SH-SY5Y (cell line): ENCODE results near the gene CCR6.

Experiments
- GATA2 ChIP-seq: IDR thresholded peaks from 2 replicates; pipeline ENCODE4 v1.6.1; 2011; ENCODE audit warnings: mild to moderate bottlenecking, low read depth, low read length
- GATA3 ChIP-seq: IDR thresholded peaks from 2 replicates; pipeline ENCODE4 v1.6.1; 2011; ENCODE audit warnings: low read depth, mild to moderate bottlenecking, low read length, moderate library complexity

- TF ChIP-seq GATA2 = no peak
- no peak for TF ChIP-seq GATA3
These were observed 23.2 kb downstream of the CCR6 start for GRCh38 chr6:167146135-167146534.
